T-helper 1 cell treated with Interleukin-12 subunit alpha and Interleukin-12 subunit beta and Interleukin-4 antibody, amounts not matched to agents 30 ng/mL and 1 ng/mL, for 36 hours (primary cell): Measurements from ENCODE around the gene PTGR3. TPM values are rescaled to one million over a fixed set of nuclear protein-coding genes. Genes with fewer than 3 reads are reported as not detected.

Experiments
- intact Hi-C: fragments of 100-400 bp; cut with micrococcal nuclease; formaldehyde crosslinking; loops from one replicate; pipeline ENCODE4 v1.15.1; 2024
- total RNA-seq: library from RNA; stranded (reverse); gene quantifications from 2 replicates; pipeline ENCODE4 v1.2.3, GENCODE V29; 2022

The PTGR3 gene
- total RNA-seq, 1 donor from 2014 or later = 27.0 TPM

- intact Hi-C loops = no loop called here
Observed at GRCh38 chr18:75238100-75238499, 29.2 kb upstream of the PTGR3 start.

GRCh38 chr18:75235896-75236295 is 27.0 kb upstream of the PTGR3 start:
- intact Hi-C loops = no loop called here

DNA sequence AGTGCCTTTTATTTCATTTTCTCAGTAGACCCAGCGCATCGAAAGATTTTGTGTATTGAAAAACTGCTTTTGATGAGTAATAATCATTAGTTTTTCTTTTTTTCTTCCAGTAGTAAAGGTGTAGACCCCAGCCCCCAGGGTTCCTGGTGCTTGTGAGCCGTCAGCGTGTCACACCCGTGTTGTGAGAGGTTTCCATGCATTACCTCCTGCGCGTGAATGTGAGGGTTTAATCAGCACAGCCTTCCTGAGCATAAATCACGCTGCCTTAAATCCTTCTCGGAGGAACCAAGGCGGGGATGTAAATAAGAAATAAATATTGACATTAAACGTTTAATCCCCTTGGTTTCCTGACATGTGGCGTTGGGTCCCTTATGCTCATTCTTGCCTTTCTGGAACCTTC is 26.0 kb upstream of the PTGR3 start:
- intact Hi-C loops = no loop called here

DNA sequence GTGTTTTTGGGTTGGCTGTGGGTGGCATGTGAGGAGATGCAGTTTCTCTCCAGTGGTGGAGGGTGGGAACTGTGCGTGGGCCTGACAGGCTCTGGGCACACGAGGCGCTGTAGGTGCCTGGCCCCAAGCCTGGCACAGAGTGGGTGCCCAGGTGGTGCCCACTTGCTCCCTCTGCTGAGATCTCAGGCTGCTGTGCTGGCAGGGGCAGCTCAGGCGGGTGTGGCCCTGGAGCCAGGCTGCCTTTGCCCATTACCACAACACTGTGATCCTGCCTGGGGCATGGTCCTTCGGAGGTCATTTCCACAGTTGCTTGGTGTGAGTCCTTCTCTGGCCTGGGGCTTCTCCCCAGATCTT is 22.1 kb upstream of the PTGR3 start:
- intact Hi-C loops = no loop called here

DNA sequence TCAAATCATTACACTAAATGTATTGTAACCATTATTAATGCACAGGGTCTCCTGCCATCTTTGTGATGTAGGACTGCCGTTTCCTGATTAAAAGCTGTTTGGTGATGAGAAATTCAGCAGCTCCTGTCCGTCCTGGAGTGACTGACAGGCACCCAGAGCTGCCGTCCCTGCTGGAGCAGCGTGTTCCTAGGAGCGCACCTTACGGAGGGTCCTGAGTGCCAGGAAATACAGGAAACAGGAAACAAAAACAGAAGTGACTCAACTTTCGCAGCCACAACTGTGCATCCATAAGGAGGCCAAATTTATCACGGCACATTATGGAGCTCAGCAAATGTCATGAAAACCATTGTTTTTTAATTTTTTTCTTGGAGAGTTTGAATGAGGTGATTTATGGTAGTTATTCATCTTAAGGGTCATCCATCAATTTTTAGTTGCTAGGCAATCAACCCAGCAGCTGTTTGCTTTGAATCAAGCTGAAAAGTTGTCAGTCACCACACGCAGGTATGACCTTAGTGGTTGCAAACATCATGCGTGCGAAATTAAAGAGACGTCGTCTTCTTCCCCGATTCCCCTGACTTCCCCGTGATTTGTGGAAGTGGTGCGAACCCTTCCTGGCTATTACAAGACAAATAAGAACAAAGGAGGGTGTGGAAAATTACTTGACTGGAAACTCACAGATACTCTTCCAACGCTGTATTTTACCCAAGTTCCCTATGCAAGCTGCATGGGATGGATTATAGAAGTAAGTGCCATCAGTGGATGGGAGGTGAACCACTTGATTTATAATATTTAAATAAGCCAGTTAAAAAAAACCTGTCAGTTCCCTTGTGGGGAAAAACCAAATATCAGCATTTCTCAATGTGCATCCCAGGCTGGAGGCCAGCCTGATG is 21.5 kb upstream of the PTGR3 start:
- intact Hi-C loops = no loop called here

DNA sequence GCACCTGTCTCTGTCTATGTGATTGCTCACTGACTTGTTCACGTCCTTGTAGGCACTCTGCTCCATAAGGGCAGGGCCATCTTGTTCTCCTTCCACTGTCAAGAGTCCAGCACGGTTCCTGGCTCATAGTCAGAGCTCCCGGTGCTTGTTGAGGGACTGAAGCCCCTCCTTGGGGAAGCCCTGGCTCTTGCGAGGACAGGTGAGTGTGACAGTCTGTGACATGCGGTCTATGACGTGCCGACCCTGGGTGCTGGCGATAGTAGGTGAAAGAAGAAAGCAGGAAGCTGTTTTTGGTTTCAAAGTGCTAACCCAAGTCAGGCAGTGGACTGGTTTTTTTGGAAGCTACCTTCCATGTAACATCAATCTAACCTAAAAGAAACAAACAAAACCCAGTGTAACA is 20.5 kb upstream of the PTGR3 start:
- intact Hi-C loops = no loop called here

- intact Hi-C loops = no loop called here
Observed at GRCh38 chr18:75228967-75229366, 20.0 kb upstream of the PTGR3 start.

DNA sequence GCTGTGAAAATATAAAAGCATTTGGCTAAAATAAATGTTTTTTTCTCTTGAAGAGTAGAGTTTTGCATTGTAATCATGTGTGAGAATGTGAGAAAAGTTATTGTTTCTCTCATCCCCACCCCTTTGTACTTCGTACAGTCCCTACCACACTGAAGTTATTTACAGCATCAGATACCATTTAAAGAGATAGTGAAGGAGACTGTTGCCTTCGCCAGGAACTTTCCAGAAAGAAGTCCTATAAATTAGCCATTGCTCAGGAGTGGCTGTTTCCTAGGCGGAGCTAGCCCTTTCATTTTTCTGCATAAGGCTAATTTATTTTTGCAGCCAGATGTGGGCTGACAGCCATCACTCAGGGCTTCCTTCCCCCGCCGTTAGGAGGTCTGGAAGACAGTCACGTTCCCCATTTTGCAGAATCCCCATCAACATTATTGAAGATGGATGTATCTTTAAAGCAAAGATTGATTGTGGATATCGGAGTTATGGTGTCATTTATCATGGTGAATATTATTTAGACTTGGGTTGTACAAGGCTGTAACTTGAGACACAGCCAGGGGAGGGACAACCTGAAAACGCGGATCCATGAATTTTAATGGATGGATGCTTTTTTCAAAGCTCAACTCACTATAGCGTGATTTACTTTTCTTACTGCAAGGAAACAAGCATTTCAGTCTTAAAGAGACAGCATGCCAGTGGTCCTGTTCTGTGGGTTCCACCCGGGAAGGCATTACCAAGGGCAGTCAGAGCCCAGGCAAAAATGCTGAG is 18.8 kb upstream of the PTGR3 start:
- intact Hi-C loops = no loop called here

DNA sequence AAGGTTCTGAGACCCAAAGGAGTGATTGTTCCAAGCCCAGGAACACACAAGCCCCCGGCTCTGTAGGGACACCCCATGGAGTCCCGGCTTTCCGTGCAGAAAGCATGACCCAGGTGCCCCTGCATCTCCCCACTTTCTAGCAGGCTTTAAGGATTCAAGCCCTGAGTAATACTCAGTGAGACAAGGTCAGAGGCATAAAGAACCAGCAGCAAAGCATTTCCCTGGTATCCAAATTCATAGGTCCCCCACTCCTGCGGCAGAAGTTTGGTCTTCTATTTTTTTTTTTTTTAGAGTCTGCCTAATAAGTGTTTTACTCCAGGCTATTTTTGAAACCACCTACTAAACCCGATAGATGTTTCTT is 18.0 kb upstream of the PTGR3 start:
- intact Hi-C loops = no loop called here

DNA sequence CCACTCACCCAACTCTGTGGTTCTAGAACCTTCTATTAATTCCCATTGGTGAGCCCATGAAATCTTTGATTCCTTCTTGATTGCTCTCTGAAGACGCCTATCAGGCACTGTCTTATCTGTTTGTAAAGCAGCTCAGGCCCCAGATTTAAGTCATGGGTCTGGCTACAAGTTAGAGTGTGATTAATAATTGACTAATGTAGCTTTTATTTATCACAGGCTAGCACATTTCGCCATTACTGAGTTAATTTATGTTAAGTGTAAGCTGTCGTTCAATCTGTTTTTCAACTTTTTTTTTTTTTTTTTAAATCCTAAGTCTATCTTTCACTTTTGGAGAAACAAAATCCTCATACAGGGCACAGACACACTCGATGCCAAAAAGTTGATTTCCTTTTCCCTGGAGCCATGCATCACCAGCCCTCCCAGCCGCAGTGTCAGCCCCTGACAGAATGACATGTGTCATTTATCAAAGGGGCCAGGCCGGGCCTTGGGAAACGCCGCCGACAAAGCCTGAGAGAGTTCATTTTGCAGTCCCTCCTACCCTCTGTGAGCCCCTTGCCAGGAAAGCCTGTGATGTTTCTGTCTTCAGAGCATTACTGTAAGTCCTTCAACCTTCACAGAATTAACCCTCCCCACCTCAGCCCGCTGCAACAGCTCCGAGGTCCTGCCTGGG is 17.5 kb upstream of the PTGR3 start:
- intact Hi-C loops = no loop called here

DNA sequence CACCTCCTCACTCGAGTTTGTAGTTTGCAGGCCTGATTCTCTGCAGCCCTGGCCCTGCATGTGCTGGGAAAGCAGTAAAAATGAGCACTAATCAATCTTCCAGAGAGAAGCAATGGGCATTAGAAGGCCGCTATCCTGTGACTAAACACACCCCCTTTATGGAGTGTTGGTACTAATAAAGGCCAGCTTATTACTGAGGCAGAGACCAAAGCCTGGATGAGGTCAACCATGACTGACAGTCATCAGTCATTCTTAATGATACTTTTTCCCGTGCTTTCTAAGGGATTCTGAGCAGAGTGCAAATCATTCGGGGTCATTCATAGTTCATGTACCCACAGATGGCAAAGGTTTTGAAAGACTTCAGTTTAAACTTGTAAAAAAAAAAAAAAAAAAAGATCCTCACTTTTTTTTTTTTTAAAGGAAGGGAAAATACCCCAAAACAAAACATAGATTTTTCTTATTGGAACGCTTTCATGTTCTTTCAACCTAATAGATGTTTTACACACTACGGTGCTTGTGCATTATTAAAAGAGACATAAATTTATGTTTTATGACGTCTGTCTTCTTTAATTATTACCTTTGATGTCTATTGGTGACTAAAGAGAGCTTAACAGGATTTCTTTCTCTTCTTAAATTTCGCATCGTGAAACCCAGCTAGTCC is 14.9 kb upstream of the PTGR3 start:
- intact Hi-C loops = no loop called here

GRCh38 chr18:75222407-75222806 is 13.5 kb upstream of the PTGR3 start:
- intact Hi-C loops = no loop called here

DNA sequence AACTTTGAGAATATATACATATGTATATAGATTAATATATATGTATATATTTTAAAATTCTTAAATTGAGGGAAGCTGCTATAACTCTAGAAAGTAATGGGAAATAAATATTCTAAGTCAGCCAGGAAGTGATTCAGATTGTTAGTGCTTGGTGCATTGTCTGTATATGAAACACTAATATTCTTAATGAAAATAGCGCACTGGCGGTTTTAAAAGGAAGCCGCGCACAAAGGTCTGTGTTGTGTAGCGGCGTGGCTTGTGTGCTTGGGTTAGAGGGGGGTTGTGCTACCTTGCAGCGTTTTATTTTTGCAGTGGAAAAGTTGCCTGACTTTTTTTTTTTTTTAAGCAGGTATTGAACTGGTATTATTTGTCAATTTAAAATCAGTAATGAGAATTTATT is 13.0 kb upstream of the PTGR3 start:
- intact Hi-C loops = no loop called here

- intact Hi-C loops = no loop called here
Observed at GRCh38 chr18:75221397-75221796, 12.5 kb upstream of the PTGR3 start.

DNA sequence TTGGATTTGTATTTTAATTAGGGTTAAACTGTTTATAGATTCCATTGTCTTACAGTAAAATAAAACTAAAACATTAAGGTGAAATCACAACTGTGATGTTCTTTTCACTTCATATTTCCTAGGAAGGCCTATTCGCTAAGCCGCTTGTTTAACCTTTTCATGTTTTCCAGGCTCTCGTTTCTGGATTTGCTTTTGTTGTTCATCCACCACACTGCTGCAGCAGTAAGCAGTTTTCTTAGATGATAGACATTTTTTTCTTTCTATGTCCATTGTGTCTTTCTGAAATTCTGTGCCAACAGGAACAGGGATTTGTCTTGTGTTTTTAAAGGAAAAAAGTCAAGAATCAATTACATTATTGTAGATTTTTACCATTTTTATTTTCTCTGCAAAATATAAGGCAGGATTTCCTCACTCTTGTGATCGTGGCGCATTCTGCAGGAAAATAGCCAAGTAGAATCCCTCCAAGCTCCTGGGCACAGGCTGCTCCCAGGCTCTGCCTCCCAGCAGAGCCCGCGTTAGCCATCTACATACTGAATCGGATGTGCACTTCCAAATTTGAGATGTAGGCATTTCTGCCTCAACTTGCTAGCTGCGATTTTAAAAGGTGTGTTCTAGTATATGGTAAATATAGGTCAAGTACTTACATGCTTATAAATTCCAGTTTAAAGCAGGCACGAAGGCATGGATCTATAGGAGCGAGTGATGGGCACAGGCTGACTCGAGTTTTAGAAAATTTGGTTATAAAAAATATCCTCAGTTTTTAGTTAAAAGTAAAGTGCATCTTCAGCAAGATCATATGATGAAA is 11.8 kb upstream of the PTGR3 start:
- intact Hi-C loops = no loop called here

DNA sequence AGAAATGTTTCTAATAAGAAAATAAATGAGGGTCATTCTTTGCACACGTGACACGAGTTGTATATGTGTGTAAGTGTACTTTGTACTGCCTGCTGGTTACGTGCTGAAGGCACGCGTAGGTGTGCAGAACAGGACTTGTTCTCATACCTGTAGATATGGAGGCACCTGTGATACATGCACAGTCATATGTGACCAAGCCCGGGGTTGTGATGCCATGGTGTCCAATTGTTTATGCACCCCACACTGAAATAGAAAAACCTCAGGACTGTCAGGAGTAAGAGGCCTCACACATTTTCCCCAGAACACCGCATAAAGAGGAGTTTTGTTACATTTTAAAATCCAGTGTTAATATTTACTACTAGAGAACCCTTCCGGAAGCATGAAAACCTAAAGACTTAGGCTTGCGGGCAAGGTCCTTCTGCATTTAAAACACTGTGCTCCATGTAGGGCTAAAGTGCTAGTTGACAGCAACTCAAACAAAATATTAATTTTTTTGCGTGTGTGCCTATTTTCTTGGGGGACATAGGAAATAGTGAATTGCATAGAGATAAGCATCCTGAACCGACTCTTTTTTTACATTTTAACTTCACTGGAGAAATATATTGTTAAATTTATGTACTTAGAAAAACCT is 10.9 kb upstream of the PTGR3 start:
- intact Hi-C loops = loop anchor here (10.0 kb wide), 1 partner anchor 585 kb away; no protein-coding TSS in a partner anchor

DNA sequence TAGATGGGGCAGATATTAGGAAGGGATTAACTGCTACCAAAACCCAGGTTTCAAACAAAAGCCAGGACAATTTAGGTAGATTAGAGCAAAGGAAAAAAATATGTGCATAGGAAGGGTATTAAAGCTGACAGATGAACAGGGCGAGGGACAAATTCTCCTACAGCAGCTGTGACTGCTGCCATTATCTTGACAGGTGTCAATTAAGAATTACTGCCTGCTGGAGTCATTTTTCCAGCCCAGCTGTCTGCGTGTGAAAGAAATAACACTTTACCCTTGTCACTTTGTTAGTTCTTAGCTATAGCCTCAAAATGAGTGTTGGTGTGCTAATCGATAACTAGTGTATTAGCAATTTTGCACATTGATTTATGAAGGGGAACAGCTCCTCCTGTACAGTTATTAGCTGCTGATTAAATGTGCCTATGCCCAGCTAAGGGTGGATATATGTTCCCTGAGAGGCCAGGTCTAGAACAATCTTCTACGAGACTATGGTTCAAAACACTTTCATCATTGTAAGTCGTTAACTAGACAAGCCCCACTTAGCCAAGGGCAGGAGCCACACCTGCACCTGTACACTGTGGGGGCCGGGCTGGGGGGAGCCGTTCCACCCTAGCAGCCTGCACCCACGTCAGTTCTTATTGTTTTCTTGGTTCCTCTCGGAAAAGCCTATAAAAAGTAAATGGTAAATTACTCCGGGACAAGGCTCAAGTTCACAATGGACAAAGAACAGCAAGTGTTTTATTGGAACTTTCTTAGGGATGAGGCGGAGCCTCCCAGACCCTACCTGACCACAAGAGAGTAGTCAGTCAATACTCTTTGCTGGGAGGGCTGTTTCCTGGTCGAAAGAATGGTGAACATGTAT is 9.4 kb upstream of the PTGR3 start:
- intact Hi-C loops = loop anchor here (10.0 kb wide), 1 partner anchor 583 kb away; no protein-coding TSS in a partner anchor

DNA sequence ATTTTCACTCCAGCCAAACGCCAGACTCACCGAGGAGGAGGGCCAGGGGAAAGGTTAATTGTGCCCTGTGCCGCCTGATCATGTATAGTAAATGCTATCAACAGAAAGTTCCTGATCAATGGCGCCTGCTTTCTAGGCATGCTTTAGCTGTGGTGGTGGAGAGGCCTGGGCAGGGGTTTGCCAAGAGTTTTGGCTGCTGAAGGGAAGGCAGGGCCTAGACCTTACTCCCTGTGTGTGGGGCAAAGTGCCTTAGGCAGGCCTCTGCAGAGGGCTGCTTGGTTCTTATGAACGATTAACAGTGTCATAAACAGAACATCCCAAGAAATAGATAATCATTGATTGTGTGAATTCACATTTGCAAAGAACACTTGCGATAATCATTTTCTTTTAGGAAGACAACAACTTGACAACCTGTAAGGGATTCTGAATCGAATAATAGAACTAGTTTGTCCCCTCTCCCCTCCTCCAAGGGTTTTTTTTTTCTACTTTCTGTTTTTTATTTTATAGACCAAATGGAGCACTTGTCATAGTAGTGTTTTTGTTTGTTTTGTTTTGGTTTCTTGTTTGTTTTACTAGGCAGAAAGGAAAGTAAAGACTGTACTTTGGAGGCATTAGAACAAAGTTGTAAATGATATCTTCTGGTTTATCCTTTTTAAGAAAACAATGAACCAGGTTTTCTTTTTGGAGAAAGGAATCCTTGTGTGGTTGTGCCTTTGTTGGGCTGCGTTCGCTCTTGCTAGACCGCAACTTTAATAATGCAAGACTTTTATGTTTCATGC is 8.2 kb upstream of the PTGR3 start:
- intact Hi-C loops = loop anchor here (1.0 to 10.0 kb wide), 4 partner anchors 9 to 1606 kb away; partner anchors contain the start of gene ZNF236
